ENCODE data around the gene TTLL5.

- TF ChIP-seq, protein P1, sequence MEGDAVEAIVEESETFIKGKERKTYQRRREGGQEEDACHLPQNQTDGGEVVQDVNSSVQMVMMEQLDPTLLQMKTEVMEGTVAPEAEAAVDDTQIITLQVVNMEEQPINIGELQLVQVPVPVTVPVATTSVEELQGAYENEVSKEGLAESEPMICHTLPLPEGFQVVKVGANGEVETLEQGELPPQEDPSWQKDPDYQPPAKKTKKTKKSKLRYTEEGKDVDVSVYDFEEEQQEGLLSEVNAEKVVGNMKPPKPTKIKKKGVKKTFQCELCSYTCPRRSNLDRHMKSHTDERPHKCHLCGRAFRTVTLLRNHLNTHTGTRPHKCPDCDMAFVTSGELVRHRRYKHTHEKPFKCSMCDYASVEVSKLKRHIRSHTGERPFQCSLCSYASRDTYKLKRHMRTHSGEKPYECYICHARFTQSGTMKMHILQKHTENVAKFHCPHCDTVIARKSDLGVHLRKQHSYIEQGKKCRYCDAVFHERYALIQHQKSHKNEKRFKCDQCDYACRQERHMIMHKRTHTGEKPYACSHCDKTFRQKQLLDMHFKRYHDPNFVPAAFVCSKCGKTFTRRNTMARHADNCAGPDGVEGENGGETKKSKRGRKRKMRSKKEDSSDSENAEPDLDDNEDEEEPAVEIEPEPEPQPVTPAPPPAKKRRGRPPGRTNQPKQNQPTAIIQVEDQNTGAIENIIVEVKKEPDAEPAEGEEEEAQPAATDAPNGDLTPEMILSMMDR (IDR thresholded peaks at IDR 0.05) = no peak
- TF ChIP-seq KDM5A (IDR thresholded peaks at IDR 0.05) = no peak
- TF ChIP-seq, protein P2, sequence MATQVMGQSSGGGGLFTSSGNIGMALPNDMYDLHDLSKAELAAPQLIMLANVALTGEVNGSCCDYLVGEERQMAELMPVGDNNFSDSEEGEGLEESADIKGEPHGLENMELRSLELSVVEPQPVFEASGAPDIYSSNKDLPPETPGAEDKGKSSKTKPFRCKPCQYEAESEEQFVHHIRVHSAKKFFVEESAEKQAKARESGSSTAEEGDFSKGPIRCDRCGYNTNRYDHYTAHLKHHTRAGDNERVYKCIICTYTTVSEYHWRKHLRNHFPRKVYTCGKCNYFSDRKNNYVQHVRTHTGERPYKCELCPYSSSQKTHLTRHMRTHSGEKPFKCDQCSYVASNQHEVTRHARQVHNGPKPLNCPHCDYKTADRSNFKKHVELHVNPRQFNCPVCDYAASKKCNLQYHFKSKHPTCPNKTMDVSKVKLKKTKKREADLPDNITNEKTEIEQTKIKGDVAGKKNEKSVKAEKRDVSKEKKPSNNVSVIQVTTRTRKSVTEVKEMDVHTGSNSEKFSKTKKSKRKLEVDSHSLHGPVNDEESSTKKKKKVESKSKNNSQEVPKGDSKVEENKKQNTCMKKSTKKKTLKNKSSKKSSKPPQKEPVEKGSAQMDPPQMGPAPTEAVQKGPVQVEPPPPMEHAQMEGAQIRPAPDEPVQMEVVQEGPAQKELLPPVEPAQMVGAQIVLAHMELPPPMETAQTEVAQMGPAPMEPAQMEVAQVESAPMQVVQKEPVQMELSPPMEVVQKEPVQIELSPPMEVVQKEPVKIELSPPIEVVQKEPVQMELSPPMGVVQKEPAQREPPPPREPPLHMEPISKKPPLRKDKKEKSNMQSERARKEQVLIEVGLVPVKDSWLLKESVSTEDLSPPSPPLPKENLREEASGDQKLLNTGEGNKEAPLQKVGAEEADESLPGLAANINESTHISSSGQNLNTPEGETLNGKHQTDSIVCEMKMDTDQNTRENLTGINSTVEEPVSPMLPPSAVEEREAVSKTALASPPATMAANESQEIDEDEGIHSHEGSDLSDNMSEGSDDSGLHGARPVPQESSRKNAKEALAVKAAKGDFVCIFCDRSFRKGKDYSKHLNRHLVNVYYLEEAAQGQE (IDR thresholded peaks at IDR 0.05) = no peak
- no peak for TF ChIP-seq MAFK (IDR thresholded peaks at IDR 0.05; ENCODE audit: partially characterized antibody)
- no peak for TF ChIP-seq POLR2A (IDR thresholded peaks at IDR 0.05; ENCODE audit: low read length)
- no peak for TF ChIP-seq EP300 (IDR thresholded peaks at IDR 0.05)
- no peak for TF ChIP-seq BCL3 (IDR thresholded peaks at IDR 0.05)
- TF ChIP-seq CEBPB (IDR thresholded peaks at IDR 0.05) = no peak
- no peak for TF ChIP-seq TP53 (CRISPR knock-in tag; IDR thresholded peaks at IDR 0.05)
- no peak for TF ChIP-seq EHF (CRISPR knock-in tag; IDR thresholded peaks at IDR 0.05)
- TF ChIP-seq PHF8 (IDR thresholded peaks at IDR 0.05; ENCODE audit: borderline replicate concordance, low read depth) = no peak
- TF ChIP-seq KDM1A (IDR thresholded peaks at IDR 0.05; ENCODE audit: low read depth) = no peak
Observed at GRCh38 chr14:75995372-75996041, 334.5 kb downstream of the TTLL5 start.

Measured in A549 (cell line).